A549 (cell line): ENCODE results near the gene FOSL1.

ENCODE experiments used
- CEBPB ChIP-seq, 2 experiments: fragments of >200 bp in 1 of 2; sonication (Bioruptor Twin) in 1 of 2; formaldehyde crosslinking in 1 of 2; IDR thresholded peaks; 2 replicates each; pipeline ENCODE4 v1.6.1; 2012 to 2016
- CTCF ChIP-seq: fragments of >200 bp; sonication (Bioruptor Twin); formaldehyde crosslinking; IDR thresholded peaks from 3 replicates; pipeline ENCODE4 v1.5.1; 2016
- HDAC2 ChIP-seq: fragments of 200-600 bp; sonication (generic); IDR thresholded peaks from 2 replicates; pipeline ENCODE4 v1.6.1; 2016
- JUNB ChIP-seq: fragments of >200 bp; sonication (Bioruptor Twin); formaldehyde crosslinking; IDR thresholded peaks from 2 replicates; pipeline ENCODE4 v1.6.1; 2016
- PHF8 ChIP-seq: fragments of 200-600 bp; sonication (generic); IDR thresholded peaks from 2 replicates; pipeline ENCODE4 v1.6.1; 2016; ENCODE audit warnings: low read depth, mild to moderate bottlenecking, antibody characterized with exemption, moderate library complexity, borderline replicate concordance
- RAD21 ChIP-seq, 2 experiments: fragments of >200 bp in 1 of 2; sonication (Bioruptor Twin) in 1 of 2; formaldehyde crosslinking in 1 of 2; IDR thresholded peaks in 1 of 2; conservative IDR thresholded peaks in 1 of 2; 2 replicates in 1 of 2; 3 replicates in 1 of 2; pipeline ENCODE4 v1.6.1; 2012 to 2018; ENCODE audit warnings: inconsistent platforms in 1 of 2
- RCOR1 ChIP-seq: fragments of 150-350 bp; IDR thresholded peaks from 2 replicates; pipeline ENCODE4 v1.6.1; 2014; ENCODE audit warnings: antibody characterized with exemption, low read length, low read depth
- SMC3 ChIP-seq: fragments of >200 bp; sonication (Bioruptor Twin); formaldehyde crosslinking; IDR thresholded peaks from 3 replicates; pipeline ENCODE4 v1.6.1; 2018; ENCODE audit warnings: inconsistent platforms
- TF ChIP-seq, protein P1 (sequence below): fragments of >200 bp; sonication (Bioruptor Twin); formaldehyde crosslinking; IDR thresholded peaks from 3 replicates; pipeline ENCODE4 v1.6.1; 2016

- TF ChIP-seq HDAC2 (no peak), CTCF (no peak), JUNB (no peak), RCOR1 (no peak), SMC3 (no peak), PHF8 (peak; percentile 40; the same call in 1 of the 2 replicates), CEBPB (IDR thresholded peaks at IDR 0.05) (no peak), RAD21 (conservative IDR thresholded peaks at IDR 0.05 in 1 of 2, IDR thresholded peaks at IDR 0.05 in 1 of 2) (no peak)
- TF ChIP-seq, protein P1, sequence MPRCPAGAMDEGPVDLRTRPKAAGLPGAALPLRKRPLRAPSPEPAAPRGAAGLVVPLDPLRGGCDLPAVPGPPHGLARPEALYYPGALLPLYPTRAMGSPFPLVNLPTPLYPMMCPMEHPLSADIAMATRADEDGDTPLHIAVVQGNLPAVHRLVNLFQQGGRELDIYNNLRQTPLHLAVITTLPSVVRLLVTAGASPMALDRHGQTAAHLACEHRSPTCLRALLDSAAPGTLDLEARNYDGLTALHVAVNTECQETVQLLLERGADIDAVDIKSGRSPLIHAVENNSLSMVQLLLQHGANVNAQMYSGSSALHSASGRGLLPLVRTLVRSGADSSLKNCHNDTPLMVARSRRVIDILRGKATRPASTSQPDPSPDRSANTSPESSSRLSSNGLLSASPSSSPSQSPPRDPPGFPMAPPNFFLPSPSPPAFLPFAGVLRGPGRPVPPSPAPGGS: no peak
Measured at GRCh38 chr11:65919573-65920371, 19.6 kb upstream of the FOSL1 start.
